GDM1 (cell line): ENCODE measurements around the gene ZG16B.
A peak's percentile ranks its signal among the peaks of the same experiment; 100 is the strongest.

Experiments used
- DNase-seq: peaks from one replicate; lab custom pipeline; 2025; lab: John Stamatoyannopoulos, UW

The ZG16B gene

GRCh38 chr16:2825049-2825742 lies 4.9 kb upstream of the ZG16B start:
- DNase-seq = no peak

DNA sequence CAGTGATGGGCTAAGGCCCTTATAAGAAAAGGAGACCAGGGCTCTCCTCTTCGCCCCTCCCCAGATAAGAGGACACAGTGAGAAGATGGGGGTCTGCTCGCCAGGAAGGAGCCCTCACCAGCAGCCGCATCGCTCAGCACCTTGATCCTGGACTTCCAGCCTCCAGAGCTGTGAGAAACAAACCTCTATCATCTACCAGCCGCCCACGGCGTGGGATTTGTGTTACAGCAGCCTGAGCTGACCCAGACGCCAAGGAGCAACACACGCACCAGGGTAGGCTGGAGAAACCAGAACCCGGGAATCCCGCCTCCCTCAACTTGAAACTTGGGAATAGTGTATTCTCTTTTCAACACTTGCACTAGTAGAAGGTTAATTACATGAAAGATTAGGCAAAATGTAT lies 4.2 kb upstream of the ZG16B start:
- no peak for DNase-seq

GRCh38 chr16:2826591-2827373 lies 3.3 kb upstream of the ZG16B start:
- DNase-seq = no peak

GRCh38 chr16:2827374-2827791 lies 2.7 kb upstream of the ZG16B start:
- DNase-seq = no peak

GRCh38 chr16:2827831-2828520 lies 2.1 kb upstream of the ZG16B start:
- no peak for DNase-seq

DNA sequence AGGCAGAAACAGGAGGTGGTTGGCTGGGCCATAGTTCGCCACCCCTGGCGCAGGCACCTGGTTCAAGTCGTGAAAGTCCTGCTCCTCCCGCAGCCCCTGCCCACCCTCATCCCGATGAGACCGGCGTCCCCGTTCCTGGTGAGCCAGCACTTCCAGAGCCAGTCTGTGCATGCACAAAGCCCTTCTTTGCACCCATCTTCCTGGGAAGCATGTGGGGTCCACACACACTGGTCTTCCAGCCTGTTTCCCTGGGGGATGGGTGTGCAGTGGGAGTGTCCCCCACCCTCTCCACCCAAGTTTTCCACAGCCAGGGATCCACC lies 1.6 kb upstream of the ZG16B start:
- no peak for DNase-seq

DNA sequence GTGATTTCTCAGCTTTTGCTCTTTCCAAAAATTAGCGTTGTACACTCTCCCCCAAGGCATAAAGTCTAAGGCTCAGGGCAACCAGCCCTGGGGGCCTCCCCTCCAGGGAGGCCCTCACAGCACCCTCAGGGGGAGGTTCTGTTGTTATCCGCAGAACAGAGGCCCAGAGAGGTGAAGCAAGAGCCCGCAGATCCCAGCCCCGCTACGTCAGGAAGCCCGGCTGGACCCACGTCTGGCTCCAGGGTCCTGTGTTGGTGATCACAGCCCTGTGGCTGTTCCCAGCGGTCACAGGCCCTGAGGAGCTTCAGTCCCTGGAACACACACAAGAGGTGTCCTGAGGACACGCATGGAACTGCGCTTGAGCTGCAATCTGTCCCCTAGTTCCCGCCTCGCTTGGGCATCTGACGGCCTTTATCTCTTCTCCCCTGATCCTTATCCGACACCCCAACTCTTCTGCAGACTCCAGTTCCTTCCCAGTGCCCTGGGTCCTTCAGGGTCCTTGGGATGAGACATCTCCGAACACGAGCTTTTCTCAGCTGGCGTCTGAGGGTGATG lies 1.1 kb upstream of the ZG16B start:
- DNase-seq = no peak

DNA sequence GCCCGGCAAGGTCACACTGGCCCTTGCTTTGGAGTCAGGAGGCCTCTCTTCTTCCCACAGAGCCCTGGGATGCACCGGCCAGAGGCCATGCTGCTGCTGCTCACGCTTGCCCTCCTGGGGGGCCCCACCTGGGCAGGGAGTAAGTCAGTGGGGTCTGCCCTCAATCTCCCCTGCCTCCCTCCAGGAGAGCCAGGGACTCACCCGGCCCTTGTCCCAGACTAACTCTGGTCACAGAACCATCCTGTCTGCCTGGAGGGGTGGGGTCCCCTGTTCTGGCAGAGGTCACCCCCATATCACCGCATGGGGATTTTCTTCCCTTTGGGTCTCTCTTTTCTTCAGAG lies 222 bp downstream of the ZG16B start:
- no peak for DNase-seq

- no peak for DNase-seq
Observed at GRCh38 chr16:2831203-2831602, 1.1 kb downstream of the ZG16B start.

DNA sequence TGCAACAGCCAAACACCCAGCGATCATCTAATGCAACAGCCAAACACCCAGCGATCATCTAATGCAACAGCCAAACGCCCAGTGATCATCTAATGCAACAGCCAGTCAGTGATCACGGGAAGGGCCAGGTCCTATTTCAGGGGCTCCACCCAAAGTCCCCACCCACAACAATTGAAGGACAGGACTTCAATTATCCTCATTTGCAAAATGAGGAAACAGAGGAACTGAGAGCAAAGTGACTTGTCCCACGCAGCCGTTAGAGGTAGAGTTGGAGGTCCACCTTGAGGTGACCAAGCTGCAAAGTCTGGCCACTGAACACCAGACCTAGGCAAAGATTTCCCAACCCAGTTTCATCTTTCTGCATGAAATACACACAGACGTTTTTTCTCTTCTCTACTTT lies 3.7 kb downstream of the ZG16B start:
- DNase-seq = no peak

DNA sequence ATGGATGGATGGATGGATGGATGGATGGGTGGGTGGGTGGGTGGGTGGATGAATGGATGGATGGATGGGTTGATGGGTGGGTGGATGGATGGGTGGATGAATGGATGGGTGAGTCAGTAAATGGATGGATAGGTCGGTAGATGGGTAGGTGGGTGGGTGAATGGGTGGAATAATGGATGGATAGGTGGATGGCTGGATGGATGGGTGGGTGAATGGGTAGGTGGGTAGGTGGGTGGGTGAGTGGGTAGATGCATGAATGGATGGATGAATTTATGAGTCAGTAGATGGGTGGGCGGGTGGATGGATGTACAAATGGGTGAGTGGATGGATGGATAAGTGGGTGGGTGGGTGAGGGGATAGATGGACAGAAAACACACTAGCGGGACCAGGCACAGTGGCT lies 4.9 kb downstream of the ZG16B start:
- no peak for DNase-seq

DNA sequence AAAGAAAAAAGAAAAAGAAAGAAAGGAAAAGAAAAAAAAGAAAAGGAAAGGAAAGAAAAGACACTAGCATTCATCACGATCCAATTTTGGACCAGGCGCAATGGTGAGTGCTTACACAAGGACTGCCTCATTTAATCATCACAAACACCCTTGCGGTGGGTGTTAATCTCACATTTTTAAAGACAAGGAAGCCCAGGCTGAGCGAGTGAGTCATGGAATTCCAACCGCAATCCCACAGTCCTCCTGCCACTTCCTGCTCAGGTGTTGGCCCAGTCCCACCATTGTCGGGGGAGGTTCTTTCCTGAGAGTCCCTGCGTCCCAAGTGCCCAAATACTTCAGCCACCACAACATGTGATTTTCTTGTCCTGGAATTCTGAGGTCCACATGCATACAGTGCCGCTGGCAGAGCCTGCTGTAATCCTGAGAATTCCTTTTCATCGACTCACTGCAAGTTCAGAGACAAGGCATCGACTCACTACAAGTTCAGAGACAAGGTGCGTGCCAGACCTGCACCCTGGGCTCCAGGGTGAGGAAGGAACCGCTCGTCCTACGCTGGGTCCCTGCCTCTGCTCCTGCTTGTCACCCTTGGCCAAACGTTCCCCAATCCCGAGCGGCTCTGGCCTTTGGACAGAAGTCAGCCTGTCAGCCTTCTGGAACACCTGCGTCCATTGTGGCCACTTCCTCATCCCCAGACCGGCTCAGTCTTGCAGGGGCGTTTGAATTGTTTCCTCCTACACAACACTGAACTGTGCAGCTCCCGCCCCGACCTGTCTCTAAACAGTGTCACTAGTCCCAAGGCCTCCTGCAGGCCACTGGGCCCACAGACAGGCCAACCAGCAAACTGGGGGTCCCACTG lies 5.8 kb downstream of the ZG16B start:
- no peak for DNase-seq

- no peak for DNase-seq
Observed at GRCh38 chr16:2836646-2837508, 6.8 kb downstream of the ZG16B start.

GRCh38 chr16:2838928-2839327 lies 8.8 kb downstream of the ZG16B start:
- DNase-seq = peak; percentile 65

GRCh38 chr16:2839650-2840450 lies 9.7 kb downstream of the ZG16B start:
- DNase-seq = no peak

DNA sequence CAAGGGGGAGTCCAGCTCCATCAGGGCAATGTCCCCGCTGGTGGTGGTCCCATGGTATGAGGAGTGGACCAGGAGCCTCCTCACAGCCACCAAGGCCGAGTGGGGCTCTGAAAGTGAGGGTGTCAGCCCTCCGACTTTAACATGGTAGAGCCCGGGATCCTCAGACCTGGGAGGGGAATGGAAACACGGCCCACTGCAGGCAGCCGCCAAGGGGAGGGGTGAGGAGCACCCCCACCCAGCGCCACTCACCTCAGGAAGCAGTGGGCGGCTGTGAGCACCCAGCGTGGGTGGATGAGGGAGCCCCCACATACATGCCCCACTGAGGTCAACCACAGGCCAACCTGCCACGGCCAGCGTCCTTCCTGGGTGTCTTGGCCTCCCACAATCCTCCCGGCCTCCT lies 10.8 kb downstream of the ZG16B start:
- no peak for DNase-seq

DNA sequence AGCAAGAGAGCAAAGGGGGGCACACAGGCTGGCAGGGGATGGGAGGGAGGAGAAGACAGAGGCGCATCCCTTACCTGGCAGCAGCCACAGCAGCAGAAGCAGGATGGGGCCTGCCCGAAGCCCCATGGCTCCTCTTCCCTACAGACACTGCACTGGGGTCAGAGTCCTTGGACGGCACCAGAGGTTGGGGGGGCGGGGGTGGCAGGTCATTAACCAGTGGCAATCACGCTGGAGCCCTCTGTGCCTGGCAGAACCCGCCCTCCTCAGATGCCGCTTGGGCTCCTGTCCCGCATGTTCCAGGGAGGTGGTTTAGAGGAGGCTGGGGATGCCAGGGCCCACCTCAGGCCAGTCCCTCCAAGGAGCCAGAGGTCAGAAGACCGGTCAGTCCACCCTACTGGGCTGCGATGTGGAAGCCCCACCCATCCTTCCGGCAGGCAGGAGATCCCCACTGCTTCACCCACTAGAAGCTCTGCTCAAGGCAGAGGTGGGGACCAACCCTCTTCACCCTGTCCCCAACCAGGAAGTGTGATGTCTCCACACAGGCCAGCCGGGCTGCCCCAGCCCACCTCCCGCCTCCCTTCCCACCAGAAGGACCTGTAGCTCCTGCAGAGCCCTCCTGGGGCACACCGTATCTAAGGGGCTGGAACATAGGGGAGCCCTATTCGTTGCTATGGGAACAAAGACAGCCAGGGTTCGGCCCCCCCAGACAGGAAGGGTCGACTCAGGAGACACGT lies 11.7 kb downstream of the ZG16B start:
- no peak for DNase-seq

GRCh38 chr16:2842340-2843000 lies 12.4 kb downstream of the ZG16B start:
- DNase-seq = peak; percentile 36

- no peak for DNase-seq
Observed at GRCh38 chr16:2843526-2843925, 13.4 kb downstream of the ZG16B start.
